Hematopoietic multipotent progenitor cell treated with erythropoietin and hydrocortisone succinate and interleukin-3 and kit ligand, for 17 days (in vitro differentiated cells): ENCODE data around the gene FAM83C.

Experiments used
- DNase-seq: peaks from one replicate; pipeline ENCODE4 v3.0.0-alpha.2; 2015; ENCODE audit warnings: low spot score

The FAM83C gene

GRCh38 chr20:35291654-35292503 is at the start of gene FAM83C:
Gene FAM83C, minus strand, starts transcription at chr20:35292425. Its CDS starts 121 bp downstream, at chr20:35292304.
- no peak for DNase-seq

GRCh38 chr20:35341366-35342028 is 49.3 kb upstream of the FAM83C start:
- no peak for DNase-seq

GRCh38 chr20:35340436-35340835 is 48.2 kb upstream of the FAM83C start:
- DNase-seq = no peak

GRCh38 chr20:35339636-35340035 is 47.4 kb upstream of the FAM83C start:
- DNase-seq = no peak

- DNase-seq = no peak
These were observed 46.8 kb upstream of the FAM83C start for GRCh38 chr20:35339007-35339406.

GRCh38 chr20:35334311-35335101 is 42.3 kb upstream of the FAM83C start:
- DNase-seq = no peak

GRCh38 chr20:35333606-35334005 is 41.4 kb upstream of the FAM83C start:
- no peak for DNase-seq

- DNase-seq = no peak
These were observed 40.4 kb upstream of the FAM83C start for GRCh38 chr20:35332540-35333200.

- DNase-seq = peak; percentile 48
These were observed 37.4 kb upstream of the FAM83C start for GRCh38 chr20:35329435-35330139.

GRCh38 chr20:35328689-35329088 is 36.5 kb upstream of the FAM83C start:
- DNase-seq = no peak

GRCh38 chr20:35328095-35328685 is 36.0 kb upstream of the FAM83C start:
- DNase-seq = no peak

- no peak for DNase-seq
These were observed 35.1 kb upstream of the FAM83C start for GRCh38 chr20:35327074-35327976.

GRCh38 chr20:35326740-35327073 is 34.5 kb upstream of the FAM83C start:
- DNase-seq = no peak

- no peak for DNase-seq
These were observed 34.0 kb upstream of the FAM83C start for GRCh38 chr20:35326021-35326739.

- no peak for DNase-seq
These were observed 33.2 kb upstream of the FAM83C start for GRCh38 chr20:35325401-35325800.

GRCh38 chr20:35320396-35321126 is 28.3 kb upstream of the FAM83C start:
- no peak for DNase-seq

GRCh38 chr20:35319871-35320197 is 27.6 kb upstream of the FAM83C start:
- DNase-seq = no peak

GRCh38 chr20:35319192-35319870 is 27.1 kb upstream of the FAM83C start:
- DNase-seq = no peak
